HCT116 (cell line): ENCODE data around the gene FAM228A. TPM values are rescaled to one million over a fixed set of nuclear protein-coding genes. Genes with fewer than 3 reads are reported as not detected.
"Not testable (repeated sequence)": the region's sequence is repeated elsewhere in the genome, so short reads cannot be mapped to it uniquely, and the experiment has no call there.

Experiments used
- ATAC-seq: fragments of 200-7000 bp; cut with Tn5 transposase; 2 replicates; pipeline ENCODE4 v1.9.1; 2020; ENCODE audit warnings: mild to moderate bottlenecking, moderate library complexity
- BruUV-seq: library from RNA; stranded (reverse); fragments of 400-500 nt; replicated peaks from 2 replicates; lab custom pipeline; 2021; lab: Mats Ljungman, UMichigan
- CTCF ChIA-PET: fragments of 300-600 bp; sonication (Branson Sonifier 250); formaldehyde crosslinking; loops from one replicate; lab custom pipeline; 2021; ENCODE audit warnings: antibody characterized with exemption; lab: Charles Lee
- POLR2A ChIA-PET: fragments of 300-600, 350-600 bp; sonication (Branson Sonifier 250); formaldehyde crosslinking; loops from one replicate; lab custom pipeline; 2021; ENCODE audit warnings: antibody characterized with exemption; lab: Charles Lee
- RAD21 ChIA-PET, 2 experiments: fragments of 300-600 bp; sonication (Branson Sonifier 250); formaldehyde crosslinking; loops; one replicate each; lab custom pipeline; 2023; ENCODE audit warnings: low total read pairs in 2 of 2; ENCODE audit not compliant: uncharacterized antibody in 2 of 2, unreplicated experiment in 2 of 2, low non-redundant PET in 1 of 2; lab: Charles Lee
- DNase-seq: peaks from one replicate; pipeline ENCODE4 v3.0.0-alpha.2; 2010; ENCODE audit warnings: low read depth, low spot score
- H2AFZ ChIP-seq: fragments of 200-600 bp; shearing (Covaris generic), sonication (generic); 2 replicates; pipeline ENCODE4 v1.6.1; 2017; ENCODE audit warnings: low read depth, mixed run types, mixed read lengths, antibody characterized with exemption, low read length; ENCODE audit not compliant: poor library complexity, severe bottlenecking
- H3K27ac ChIP-seq: 2 replicates; pipeline ENCODE4 v1.5.1; 2012; ENCODE audit warnings: low read depth, low read length
- H3K27me3 ChIP-seq: fragments of 200-600 bp; sonication (generic); 2 replicates; pipeline ENCODE4 v1.6.1; 2016; ENCODE audit warnings: mixed run types, low read length, mixed read lengths; ENCODE audit not compliant: insufficient read depth
- H3K36me3 ChIP-seq, 2 experiments: fragments of 200-500 bp in 1 of 2; fragments of 200-600 bp in 1 of 2; sonication (Bioruptor generic) in 1 of 2; sonication (generic) in 1 of 2; 2 replicates each; pipeline versions ENCODE4 v1.5.1 to v1.6.1; 2014 to 2016; ENCODE audit warnings: low read length in 2 of 2, inconsistent platforms in 1 of 2, mixed read lengths in 1 of 2, mixed run types in 1 of 2; ENCODE audit not compliant: insufficient read depth in 2 of 2, control insufficient read depth in 1 of 2
- H3K4me1 ChIP-seq, 2 experiments: fragments of 200-600 bp in 1 of 2; sonication (generic) in 1 of 2; 2 replicates each; pipeline versions ENCODE4 v1.5.1 to v1.6.1; 2012 to 2017; ENCODE audit warnings: low read length in 2 of 2, inconsistent platforms in 1 of 2, mild to moderate bottlenecking in 1 of 2, mixed read lengths in 1 of 2, mixed run types in 1 of 2, moderate library complexity in 1 of 2; ENCODE audit not compliant: insufficient read depth in 2 of 2, control insufficient read depth in 1 of 2
- H3K4me2 ChIP-seq: fragments of 200-600 bp; sonication (generic); 2 replicates; pipeline ENCODE4 v1.6.1; 2017; ENCODE audit warnings: mixed run types, low read length, mixed read lengths
- H3K4me3 ChIP-seq, 2 experiments: fragments of 200-600 bp in 1 of 2; sonication (generic) in 1 of 2; replicated peaks in 1 of 2; 2 replicates each; pipeline ENCODE4 v1.5.1; 2011 to 2016; ENCODE audit warnings: low read length in 2 of 2, control low read depth in 1 of 2, low read depth in 1 of 2, mild to moderate bottlenecking in 1 of 2, mixed read lengths in 1 of 2, mixed run types in 1 of 2
- H3K79me2 ChIP-seq: fragments of 200-600 bp; sonication (generic); 2 replicates; pipeline ENCODE4 v1.6.1; 2017; ENCODE audit warnings: mild to moderate bottlenecking, mixed run types, low read length, moderate library complexity, mixed read lengths; ENCODE audit not compliant: insufficient read depth
- H3K9ac ChIP-seq: fragments of 200-600 bp; sonication (generic); 2 replicates; pipeline ENCODE4 v1.6.1; 2016; ENCODE audit warnings: low read length, mixed read lengths
- H3K9me2 ChIP-seq: fragments of 200-600 bp; sonication (generic), shearing (Covaris generic); 2 replicates; pipeline ENCODE4 v1.6.1; 2017; ENCODE audit warnings: mixed run types, mild to moderate bottlenecking, moderate library complexity; ENCODE audit not compliant: insufficient read depth
- H3K9me3 ChIP-seq, 2 experiments: fragments of 200-500 bp in 1 of 2; fragments of 200-600 bp in 1 of 2; sonication (Bioruptor generic) in 1 of 2; sonication (generic) in 1 of 2; 2 replicates each; pipeline ENCODE4 v1.6.1; 2014 to 2017; ENCODE audit warnings: low read length in 2 of 2, mixed read lengths in 2 of 2, inconsistent platforms in 1 of 2, low read depth in 1 of 2, mild to moderate bottlenecking in 1 of 2, mixed run types in 1 of 2, moderate library complexity in 1 of 2; ENCODE audit not compliant: control insufficient read depth in 1 of 2, insufficient read depth in 1 of 2
- H4K20me1 ChIP-seq: fragments of 200-600 bp; sonication (generic), shearing (Covaris generic); 2 replicates; pipeline ENCODE4 v1.6.1; 2017; ENCODE audit warnings: mixed run types, mild to moderate bottlenecking, moderate library complexity; ENCODE audit not compliant: insufficient read depth
- CBX3 ChIP-seq: IDR thresholded peaks from 2 replicates; pipeline ENCODE4 v1.6.1; 2012; ENCODE audit warnings: low read depth
- CEBPB ChIP-seq: IDR thresholded peaks from 2 replicates; pipeline ENCODE4 v1.6.1; 2012; ENCODE audit warnings: low read depth
- CTCF ChIP-seq, 3 experiments: fragments of 200-600 bp in 1 of 3; sonication (generic) in 1 of 3; IDR thresholded peaks in 2 of 3; conservative IDR thresholded peaks in 1 of 3; 2 replicates each; pipeline ENCODE4 v1.5.1; 2012 to 2017; ENCODE audit warnings: low read depth in 2 of 3, low read length in 2 of 3, antibody characterized with exemption in 1 of 3, borderline replicate concordance in 1 of 3, control low read depth in 1 of 3, mild to moderate bottlenecking in 1 of 3, mixed read lengths in 1 of 3, mixed run types in 1 of 3, moderate library complexity in 1 of 3; ENCODE audit not compliant: insufficient read depth in 1 of 3
- EGR1 ChIP-seq: IDR thresholded peaks from 2 replicates; pipeline ENCODE4 v1.6.1; 2012; ENCODE audit warnings: low read depth
- ELF1 ChIP-seq: IDR thresholded peaks from 2 replicates; pipeline ENCODE4 v1.6.1; 2012; ENCODE audit warnings: low read depth, borderline replicate concordance
- EZH2 ChIP-seq: fragments of 200-600 bp; sonication (generic); IDR thresholded peaks from 2 replicates; pipeline ENCODE4 v1.6.1; 2017; ENCODE audit warnings: antibody characterized with exemption, mixed run types
- FOSL1 ChIP-seq: IDR thresholded peaks from 2 replicates; pipeline ENCODE4 v1.6.1; 2012; ENCODE audit warnings: low read depth
- MAX ChIP-seq: IDR thresholded peaks from 2 replicates; pipeline ENCODE4 v1.6.1; 2012
- POLR2A ChIP-seq: IDR thresholded peaks from 2 replicates; pipeline ENCODE4 v1.7.0; 2011; ENCODE audit warnings: borderline replicate concordance; ENCODE audit not compliant: insufficient read depth, insufficient read length; ENCODE audit errors: extremely low read depth
- POLR2AphosphoS5 ChIP-seq: IDR thresholded peaks from 2 replicates; pipeline ENCODE4 v1.6.1; 2011; ENCODE audit warnings: mild to moderate bottlenecking, low read depth, low read length, moderate library complexity
- SIN3A ChIP-seq: IDR thresholded peaks from 2 replicates; pipeline ENCODE4 v1.6.1; 2012; ENCODE audit warnings: low read depth
- SRF ChIP-seq: IDR thresholded peaks from 2 replicates; pipeline ENCODE4 v1.6.1; 2012; ENCODE audit warnings: low read depth
- ZBTB33 ChIP-seq: IDR thresholded peaks from 2 replicates; pipeline ENCODE4 v1.6.1; 2011; ENCODE audit warnings: mild to moderate bottlenecking, low read length, moderate library complexity; ENCODE audit not compliant: insufficient replicate concordance; ENCODE audit errors: extremely low read depth
- ZFX ChIP-seq: fragments of 450-650 bp; IDR thresholded peaks from 2 replicates; pipeline ENCODE4 v1.6.1; 2017
- intact Hi-C: fragments of 100-400 bp; cut with micrococcal nuclease; formaldehyde crosslinking; loops from 2 replicates; pipeline ENCODE4 v1.10.0; 2022
- total RNA-seq: library from RNA; stranded (reverse); gene quantifications from one replicate; pipeline ENCODE4 v1.2.1, GENCODE V29; 2021; ENCODE audit not compliant: unreplicated experiment

The FAM228A gene
- total RNA-seq, 1 experiment from 2014 or later: not detected

- TF ChIP-seq CTCF (IDR thresholded peaks at IDR 0.05 in 2 of 3, conservative IDR thresholded peaks at IDR 0.05 in 1 of 3; ENCODE audit: borderline replicate concordance in 1 of 3, insufficient read depth in 1 of 3, low read depth in 2 of 3, low read length in 2 of 3): no peak
Observed at GRCh38 chr2:24191156-24191555, 16.3 kb downstream of the FAM228A start (continued).

- intact Hi-C loops: no loop called here
- Histone ChIP-seq H3K79me2 (no peaks in the 10 kb centered on the region), H3K27me3 (no peaks in the 10 kb centered on the region), H3K36me3 (no peaks in the 10 kb centered on the region), H3K27ac (no peak overlapping the region), H3K9me3 (no peaks in the 10 kb centered on the region), H4K20me1 (no peaks in the 10 kb centered on the region), H3K9ac (no peak overlapping the region), H3K9me2 (no peaks in the 10 kb centered on the region), H2AFZ (no peak overlapping the region), H3K4me2 (no peak overlapping the region), H3K4me3 (no peak overlapping the region), H3K4me1 (no peaks in the 10 kb centered on the region)
- ChIA-PET RAD21 (no interaction called here), CTCF (no interaction called here), POLR2A (no interaction called here)
- DNase-seq: no peak
- BruUV-seq: no TSS peak
- no peak for ATAC-seq
- TF ChIP-seq EGR1: no peak
- TF ChIP-seq CBX3: no peak
- no peak for TF ChIP-seq FOSL1
- TF ChIP-seq SRF: no peak
- TF ChIP-seq CEBPB: no peak
- no peak for TF ChIP-seq MAX
- no peak for TF ChIP-seq EZH2
- no peak for TF ChIP-seq ZBTB33
- no peak for TF ChIP-seq POLR2A
- TF ChIP-seq ZFX: no peak
- no peak for TF ChIP-seq SIN3A
- TF ChIP-seq ELF1: no peak
- TF ChIP-seq POLR2AphosphoS5: no peak
Observed at GRCh38 chr2:24191848-24192247, 17.0 kb downstream of the FAM228A start.

- H3K27me3 ChIP-seq, intact Hi-C loops, ATAC-seq, H3K79me2 ChIP-seq, H3K4me1 ChIP-seq, RAD21 ChIA-PET, POLR2A ChIA-PET, H3K9ac ChIP-seq, CTCF ChIA-PET, H3K9me3 ChIP-seq, H3K27ac ChIP-seq, H3K4me2 ChIP-seq, H3K4me3 ChIP-seq, DNase-seq, BruUV-seq, H2AFZ ChIP-seq, H4K20me1 ChIP-seq, H3K9me2 ChIP-seq, H3K36me3 ChIP-seq: not testable (repeated sequence)
Observed at GRCh38 chr2:24197213-24197612, 22.4 kb downstream of the FAM228A start.
